CD4-positive, alpha-beta T cell treated with Interleukin-4 for 1 hour (primary cell): Measurements from ENCODE around the gene NRN1.

ENCODE experiments used
- DNase-seq, 2 donors: peaks; one replicate each; pipeline ENCODE4 v3.0.0-alpha.2; 2020 to 2022

The NRN1 gene

DNA sequence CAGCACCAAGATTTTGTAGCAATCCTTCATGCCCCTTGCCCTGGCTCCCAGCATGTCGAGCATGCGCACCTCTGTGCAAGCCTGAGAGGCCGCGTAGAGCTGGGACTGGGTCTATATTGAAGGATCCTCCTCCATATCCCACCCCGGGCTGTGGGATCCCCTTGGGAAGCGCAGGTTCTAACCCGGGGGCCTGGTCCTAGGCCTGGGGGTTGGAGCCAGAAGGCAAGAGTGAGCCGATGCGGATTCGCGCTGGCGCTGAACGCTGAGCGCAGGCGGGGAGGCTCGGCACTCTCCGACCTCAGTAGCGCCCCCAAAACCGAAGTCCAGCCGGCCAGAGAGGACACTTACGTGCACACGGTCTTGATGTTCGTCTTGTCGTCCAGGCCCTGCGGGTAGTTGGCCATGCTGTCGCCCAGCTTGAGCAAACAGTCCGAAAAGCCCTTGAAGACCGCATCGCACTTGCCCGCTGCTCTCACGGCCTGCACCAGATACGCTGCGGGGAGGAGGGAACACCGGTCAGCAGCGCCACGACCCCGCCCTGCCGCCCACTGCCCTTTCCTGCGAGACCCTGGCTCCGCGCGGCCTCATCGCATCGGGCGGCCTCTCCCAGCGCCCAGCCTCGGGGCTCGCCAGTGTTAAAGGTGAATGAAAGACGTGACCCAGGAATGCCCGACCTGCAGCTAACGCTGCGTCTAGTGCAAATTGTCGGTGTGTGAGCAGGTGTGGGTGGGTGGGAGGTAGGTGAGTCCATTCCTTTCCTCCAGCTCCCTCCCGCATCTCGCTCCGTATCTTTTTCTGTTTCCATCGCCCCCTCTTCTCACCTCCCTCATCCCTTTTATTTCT is 4.5 kb downstream of the NRN1 start:
- DNase-seq: no peak

DNA sequence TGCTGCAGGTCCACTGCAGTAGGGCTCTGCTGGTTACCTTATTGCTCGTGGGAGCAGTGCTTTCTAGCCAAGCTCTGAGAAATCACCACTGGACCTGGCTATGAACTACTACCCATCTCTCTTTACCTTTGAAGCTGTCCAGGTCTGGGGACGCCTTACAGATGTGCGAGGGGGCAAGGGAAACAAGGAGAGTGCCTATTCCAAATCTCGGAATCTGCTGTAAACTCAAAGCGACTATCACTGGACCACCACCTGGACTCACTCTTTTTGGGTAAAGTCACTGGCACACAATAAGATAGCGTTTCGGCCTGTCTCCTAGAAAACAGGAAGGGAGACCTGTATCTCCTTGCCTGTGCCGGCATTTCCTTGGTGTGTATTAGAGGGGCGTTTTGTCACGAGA is 5.3 kb downstream of the NRN1 start:
- no peak for DNase-seq

DNA sequence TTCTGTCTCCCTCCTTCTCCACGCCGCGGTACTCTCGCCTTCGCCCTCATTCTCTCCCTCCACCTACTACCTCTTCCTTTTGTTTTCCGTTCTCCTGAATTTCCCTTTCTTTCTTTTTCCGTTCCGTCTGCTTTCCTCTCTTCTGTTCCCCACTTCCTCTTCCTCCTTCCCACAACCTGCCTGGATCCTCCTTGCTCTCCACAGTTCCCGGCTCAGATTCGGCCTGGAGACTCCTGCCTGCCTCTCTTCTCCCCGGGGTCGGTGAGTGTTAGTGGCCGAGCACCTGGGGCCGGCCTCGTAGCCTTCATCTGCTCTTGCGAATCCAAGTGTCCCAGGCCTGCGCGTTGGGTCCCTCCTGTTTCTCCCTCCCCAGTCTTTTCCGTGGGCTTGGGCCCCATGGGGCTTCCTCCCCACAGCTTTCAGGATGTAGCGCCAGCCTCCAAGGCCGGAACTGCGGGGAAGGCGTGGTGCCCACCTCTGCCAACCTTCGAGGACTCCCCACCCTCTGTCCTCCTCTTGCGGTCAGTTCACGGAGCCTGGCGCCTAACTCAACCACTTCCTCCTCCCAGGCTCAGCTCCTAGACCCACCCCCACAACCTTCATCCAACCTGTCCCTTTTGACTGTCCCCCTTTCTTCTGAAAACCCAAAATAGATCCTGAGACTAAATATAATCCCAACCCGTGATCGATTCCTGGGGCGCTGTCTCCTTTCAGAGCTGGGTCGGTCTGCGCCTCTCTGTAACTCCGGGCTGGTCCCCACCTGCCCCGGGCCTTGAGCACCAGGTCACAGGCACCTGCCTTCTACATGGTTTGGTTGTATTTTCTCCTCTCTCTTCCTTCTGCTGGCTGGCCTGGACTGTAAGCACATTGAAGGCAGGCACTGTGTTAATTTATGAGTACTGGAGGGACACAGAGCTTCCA is 6.8 kb downstream of the NRN1 start:
- DNase-seq: no peak

DNA sequence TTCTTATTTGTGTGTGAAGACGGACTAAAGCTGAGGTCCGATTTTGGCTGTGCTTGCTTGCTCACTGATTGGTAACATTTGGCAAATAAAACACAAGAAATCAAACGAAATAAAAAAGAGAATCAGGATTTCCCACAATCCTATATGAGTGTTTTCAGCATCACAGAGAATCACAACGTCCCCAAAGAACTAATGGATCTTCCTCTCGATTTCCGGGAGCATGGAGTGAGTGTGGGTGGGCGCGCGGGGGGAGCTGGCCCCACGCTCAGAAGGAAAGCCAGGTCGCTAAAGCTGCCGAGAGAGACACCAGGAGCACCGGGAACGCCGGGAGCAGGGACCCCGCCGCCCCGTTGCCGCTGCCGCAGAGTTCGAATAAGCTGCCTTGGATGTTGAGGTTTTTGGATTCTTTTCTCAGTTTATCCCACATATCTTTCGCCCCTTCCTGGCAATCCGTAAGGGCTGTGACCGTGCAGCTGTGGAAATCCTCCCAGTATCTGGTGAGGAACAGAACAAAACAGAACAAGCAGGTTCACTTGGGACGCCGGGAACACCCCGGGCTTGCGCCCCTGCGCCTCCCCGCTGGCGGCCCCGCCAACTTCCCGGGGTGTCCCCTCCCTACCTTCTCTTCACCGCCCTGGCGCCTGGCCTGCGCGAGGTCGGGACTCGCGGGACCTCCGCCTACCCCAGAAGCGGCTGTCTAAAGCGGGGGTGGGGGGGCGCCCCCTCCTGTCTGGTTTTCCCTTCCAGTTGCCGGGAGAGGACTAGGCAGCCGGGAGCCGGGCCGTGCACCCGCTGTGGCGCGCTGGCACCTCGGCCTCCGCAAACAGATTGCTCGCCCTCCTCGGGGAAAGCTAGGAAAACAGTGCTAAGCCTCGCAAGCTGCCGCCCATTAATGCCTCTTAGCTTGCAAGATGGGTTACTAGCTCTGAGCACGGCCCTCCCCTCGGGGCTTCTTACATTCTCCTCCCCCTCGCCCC is 7.7 kb downstream of the NRN1 start:
- DNase-seq: no peak

DNA sequence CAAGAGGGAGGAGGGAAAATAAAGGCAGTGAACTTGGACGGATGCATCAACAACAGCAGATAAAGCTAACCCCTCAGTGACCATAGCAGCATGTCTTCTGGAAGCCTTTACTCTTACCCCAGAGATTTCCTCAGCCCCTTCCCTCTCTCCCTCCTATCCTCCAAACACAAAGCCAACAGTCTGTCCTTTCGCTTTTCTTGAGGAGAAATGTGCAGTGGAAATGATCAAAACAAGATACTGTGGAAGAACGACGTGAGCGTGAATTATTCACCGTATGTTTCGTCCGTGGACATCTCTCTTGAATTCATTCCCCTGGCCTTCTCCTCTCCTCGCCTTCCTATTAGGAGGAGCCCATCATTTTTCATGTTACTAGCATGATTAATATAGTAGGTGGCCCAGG is 8.5 kb downstream of the NRN1 start:
- DNase-seq: no peak

DNA sequence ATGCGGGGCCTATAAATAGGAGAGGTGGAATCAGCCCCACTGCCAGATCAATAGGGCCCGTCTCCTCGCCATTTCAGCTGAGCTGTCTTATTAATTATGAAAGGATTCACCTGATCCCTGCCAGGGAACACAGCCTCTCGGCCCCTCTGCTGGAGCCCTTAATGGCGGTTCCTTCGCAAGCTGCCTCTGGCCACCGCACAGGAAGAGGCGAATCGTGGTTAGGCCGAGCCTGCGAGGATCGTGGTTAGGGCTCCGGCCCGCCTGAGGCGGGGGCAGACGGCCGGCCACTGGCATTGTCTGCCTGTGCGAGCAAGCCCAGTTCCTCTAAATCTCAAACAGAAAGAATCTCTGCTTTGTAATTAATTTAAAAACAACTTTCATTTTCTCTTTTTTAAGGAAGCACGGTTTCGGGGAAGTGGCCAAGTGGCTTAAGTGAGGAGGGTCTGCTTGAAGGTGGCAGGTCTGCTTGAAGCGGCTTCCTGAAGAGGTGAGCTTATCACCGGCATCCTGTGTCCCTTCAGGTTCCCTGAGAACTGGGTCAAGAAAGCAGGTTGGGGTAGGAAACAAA is 9.2 kb downstream of the NRN1 start:
- DNase-seq: peak in 1 of 2 donors; percentile 34

DNA sequence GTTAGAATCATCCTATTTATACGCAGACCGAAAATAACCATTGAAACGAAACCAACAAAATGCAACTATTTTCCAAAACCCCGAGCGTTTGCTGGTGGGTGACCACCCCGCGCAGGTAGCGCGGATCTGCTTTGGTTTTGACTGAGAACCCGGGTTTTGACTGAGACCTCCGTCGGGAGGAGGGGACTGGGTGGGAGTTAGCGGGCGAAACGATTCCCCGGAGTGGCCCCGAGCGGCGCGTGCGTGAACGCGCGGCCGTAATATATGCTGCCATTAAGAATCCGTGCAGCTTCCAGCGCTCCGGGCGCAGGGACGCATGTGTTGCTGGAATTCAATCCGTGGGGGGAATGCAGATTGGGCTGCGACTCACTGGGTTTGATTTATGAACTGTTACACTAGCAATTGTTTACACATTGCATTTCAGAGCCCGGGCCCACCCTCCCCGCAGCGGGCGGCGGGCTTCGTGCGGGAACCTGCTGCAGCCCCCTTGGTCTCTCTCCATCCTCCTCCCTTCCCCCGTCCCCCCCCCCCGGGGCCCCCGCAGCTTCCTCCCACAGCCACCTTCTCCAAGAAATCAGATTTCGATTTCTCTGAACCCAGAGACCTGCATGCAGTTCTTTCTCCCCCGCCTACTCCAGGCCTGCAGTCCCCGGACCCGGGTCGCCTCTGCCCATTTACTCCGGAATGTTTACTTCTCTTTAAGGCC is 9.9 kb downstream of the NRN1 start:
- DNase-seq: no peak

DNA sequence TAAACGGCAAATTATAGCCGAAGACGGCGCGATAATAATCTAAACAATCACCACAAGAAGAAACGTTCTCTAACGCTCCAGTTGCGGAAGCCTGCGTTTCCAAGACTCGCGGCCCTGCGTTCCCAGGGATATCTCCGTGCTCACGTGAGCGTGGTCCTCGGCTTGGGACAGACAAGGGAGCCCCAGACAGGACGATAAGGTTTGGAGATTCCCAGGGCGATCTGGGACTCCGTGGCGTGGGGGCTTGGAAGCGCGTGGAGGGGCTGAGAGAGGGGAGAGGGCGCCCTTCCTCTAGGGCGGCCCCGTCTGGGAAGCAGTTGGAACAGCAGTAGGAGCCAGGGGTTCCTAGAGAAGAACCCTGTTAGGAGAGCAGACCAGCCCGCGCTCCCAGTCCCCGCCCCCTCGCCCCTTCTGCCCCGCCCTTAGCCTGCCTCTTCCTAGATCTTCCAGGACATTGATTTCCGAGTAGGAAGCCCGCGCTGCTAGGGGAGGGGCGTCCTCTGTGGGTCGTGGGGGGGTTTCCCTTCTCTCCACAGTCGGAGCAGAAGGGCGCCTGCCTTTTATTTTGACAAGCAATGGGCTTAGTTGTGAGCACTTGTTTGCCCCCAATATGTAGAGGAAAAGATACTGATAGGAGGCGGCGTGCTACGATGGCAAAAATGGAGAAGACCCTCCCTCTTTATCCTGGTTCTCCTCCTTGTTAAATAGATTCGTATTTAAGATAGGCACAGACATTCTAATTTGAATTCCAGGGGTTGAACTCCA is 10.6 kb downstream of the NRN1 start:
- no peak for DNase-seq

DNA sequence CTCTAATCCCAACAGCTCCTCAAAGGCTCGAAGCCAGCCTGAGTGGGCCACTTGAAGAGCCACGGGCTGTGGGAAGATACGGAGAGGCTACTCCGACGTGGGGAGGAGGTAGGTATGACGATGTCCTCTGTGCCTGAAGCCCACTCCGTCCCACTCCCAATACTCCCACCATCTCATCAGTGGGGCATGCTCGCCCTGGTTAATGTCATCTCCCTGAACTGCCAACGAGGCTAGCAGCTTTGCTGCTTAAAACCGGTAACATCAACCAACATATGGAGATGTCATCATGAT is 11.1 kb downstream of the NRN1 start:
- no peak for DNase-seq

DNA sequence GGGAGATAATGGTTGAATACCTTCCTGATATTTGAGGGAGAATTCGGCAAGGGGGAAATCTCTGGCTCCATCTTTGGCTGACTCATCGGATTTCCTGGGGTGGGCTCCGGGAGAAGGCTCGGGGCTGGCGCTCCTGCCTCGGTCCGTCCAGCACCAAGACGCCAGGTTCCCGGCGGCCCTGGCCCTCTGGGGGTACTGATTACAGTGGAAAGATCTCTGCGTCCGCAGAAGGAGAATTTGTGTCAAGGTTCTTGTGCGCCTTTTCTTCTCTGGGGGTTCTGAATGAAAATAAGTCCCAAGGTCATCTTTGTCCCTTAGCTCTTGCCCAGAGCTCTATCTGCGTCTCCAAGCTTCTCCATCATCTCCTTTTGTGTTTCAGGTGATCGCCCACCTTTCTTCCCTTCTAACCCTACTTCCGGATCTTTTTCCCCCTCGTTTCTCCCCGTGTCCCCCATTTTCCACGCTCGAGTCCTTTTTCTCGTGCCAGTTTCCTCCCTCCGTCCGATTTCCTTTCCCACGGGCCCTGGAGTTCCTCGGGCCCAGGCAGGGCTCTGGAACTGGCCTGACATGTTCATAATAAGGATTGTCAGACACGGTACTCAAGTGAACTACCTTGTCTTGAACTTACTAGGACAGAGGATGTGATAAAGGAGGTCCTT is 11.6 kb downstream of the NRN1 start:
- DNase-seq: no peak

DNA sequence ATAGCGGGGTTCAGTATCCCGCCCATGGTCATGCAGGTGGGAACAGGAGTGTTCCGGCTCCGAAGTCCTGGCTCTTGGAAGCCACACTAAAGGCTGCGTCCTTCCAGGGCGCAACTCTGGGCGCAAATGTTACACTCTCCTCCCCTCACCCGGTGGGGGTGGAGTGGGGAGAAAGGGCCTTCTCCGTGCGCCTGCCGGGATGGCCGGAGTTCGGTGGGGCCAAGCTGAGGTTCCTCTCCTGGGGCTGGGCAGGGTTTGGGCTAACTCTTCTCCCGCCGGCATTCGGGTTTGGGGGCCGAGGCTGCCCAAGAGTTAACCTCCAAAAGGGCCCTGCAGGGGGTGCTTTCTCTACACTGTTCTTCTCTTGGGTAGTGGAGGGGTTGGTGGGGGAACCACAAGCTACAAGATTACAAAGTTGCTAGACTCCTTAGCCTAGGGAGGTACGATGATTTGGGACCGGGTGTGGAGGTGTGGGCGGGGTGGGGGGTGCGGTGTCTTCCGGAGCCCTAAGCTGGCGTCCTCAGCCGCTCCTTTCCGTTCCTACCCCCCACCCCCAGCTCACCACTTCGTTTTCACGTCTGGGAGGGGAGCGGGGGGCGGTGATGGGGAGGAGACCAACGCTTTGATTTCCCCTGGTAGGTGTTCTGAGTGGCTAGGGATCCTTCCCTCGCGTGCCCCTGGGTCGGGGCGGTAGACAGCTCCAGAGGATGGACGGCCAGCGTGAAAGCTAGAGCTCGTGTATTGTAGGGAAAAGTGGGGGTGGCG is 12.3 kb downstream of the NRN1 start:
- DNase-seq: no peak

DNA sequence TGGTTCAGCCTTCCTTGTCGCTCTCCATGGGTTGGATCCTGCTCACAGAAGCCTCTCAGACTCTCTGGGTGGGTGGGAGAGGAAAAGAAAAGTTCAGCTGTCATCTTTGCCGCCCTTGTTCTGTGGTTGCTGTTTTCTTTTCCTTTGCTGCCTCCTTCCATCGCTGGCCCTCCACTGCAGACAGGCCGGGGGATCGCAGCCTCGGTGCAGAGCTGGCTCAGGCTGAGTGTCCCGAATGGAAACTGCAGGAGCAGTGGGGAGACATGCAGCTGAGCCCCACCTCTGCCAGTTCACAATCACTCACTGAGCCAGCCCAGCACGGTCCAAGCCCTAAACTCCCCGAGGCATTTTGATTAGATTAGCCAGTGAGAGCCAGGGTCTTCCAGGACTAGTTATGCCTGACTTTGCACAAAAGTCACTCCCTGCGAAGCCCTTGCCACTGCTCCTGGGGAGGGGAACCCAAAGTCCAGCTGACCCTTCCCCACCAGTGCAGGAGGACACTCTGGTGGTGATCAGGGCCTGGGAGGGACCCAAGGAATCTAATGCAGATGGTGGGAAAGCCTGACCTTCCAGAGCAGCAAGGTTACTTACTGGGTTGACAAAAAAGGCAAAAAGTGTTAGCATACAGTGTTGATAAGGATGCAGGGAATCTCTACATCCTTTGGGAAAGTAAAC is 14.0 kb downstream of the NRN1 start:
- DNase-seq: no peak

DNA sequence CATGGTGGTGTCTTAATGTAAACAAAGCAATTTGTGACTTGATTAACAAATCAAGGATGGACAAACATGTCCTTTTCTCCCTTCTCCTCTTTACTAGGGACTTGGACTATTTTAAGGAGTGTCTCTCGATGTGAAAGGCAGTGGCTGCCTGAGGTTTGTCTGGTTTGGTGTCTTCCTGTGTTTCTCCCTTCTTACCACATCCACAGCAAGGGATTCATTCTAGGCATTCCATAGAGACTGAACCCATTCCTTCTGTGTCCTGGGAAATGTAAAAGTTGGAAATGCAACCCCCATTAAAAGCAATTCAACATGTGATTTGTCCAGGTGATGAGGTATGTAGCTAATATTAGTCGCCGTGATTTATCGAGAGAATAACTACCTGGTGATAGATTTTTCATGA is 15.9 kb downstream of the NRN1 start:
- no peak for DNase-seq

DNA sequence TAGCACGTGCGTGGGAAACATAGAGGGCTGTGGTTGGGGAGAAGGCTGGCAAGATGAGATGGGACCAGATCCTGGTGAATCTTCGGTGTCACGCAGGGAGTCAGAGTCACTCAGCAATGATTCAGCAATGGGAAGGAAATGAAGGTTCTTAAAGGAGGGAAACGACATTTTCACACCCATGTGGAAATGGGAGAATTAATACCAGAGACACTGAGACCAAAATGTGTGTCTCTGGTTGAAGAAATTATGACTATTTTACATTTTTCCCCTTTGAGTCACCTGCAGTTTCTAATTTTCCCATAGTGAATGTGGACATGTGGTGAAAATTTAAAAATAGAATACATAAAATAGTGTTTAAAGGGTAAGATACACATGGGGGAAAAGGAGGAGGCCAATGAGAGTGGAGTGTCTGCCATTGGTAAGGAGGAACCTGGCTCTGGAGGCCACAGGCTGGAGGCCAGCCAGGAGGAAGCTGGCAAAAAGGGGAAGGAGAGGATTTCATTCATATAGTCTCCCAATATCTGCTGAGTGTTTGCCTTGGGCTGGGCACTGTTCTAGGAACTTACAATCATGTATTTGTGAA is 17.5 kb downstream of the NRN1 start:
- DNase-seq: peak in 1 of 2 donors; percentile 38

DNA sequence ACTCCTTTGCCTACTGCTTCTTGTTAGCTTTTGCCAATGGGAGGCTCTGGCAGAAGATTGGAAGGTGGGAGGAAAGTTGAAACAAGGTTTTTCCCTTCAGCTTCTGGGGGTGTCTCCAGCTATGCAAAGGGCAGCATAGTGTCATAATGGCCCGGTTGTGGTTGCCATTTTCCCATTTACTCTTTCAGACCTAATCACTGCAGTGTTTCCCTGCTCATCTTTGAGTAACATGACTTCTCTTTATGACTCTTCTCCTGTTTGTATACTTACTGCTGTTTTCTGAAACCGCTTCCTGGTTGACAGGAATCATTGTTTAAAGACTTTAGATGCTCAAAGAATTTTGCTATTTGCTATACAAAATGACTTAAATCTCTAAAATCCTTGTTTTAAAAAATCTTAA is 19.9 kb downstream of the NRN1 start:
- no peak for DNase-seq

DNA sequence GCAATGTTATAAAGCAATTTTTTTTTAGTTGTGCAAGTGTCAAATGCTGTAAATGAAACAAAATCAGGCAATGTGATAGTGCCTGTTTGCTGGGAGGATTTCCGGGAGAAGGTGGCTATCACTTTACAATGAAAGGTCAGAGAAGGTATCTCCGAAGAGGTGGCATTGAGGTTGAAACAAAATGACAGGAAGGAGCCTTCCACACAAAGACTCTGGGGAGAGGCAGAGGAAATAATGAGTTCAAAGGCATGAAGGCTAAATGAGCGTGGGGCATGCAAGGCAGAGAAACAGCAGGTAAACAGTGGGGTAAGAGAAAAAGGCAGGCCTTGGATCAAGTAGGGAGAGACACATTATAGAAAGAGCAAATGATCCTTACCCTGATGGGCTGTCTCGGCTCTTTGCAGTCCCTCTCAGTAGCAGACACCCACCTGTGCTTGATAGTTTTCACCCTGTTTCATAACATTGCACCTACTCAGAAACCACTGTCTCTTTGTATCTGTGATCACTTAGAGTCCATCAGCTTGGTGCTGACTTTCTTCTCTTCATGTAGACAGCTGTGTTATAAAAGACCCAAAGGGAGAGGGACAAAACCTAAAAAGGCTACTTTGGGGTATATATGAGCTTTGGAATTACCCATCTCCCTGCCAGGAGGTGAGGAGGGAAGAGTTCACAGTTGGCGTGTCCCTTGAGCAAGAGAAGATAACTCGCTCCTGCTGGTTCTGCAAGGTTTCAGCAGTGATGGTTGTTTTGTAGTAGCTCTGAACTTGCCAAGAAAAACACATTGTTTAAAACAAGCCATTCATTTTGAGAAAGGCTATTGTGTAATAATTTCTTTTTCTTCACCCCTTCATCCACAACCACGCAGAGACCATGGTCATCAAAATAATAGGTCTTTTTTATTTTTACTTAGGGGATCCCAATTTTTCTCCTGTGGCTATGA is 22.3 kb downstream of the NRN1 start:
- DNase-seq: no peak

DNA sequence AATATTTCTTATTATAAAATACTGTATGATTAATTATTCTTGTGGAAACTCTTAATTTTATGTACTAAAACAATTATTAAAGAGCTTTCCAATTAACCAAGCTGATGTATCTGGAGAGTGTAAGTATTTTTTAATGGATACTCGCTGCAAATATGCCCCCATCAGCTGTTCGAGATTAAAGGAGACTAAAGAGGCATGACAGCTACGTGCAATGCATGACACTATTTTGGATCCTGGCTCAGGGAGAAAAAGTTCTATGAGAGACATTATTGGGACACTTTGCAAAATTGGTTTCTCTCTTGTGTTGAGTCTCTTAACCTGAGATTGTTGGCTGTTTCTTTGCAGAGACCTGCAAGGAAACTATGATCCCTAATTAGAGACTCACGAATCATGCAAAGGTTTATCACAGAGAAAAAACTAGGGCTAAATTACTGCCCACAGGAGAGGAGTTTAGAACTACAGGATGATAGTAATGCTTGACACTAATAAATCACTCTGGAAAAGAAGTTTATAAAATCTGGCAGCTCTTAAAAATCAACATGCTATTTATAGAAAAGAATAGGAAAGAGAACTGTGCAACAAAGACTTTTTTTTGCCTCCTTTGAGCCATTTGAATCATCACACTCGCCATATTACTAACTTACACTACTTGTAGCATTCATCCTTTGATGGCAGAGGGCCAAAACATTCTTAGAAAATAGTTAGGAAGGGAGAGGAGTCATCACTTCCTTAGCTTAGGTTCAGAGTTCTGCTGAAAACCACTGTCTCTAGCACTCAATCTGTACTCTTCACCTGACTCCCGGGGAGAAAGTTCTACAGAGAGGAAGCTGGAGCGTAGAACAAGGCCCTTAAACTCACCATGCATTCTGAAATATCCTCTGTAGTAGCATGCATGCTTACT is 25.3 kb downstream of the NRN1 start:
- DNase-seq: no peak
